GM10266 (cell line): ENCODE measurements around the gene VPS13D.

Experiments used
- DNase-seq: peaks from one replicate; pipeline ENCODE4 v3.0.0; 2012; ENCODE audit errors: extremely low spot score
- CTCF ChIP-seq: IDR thresholded peaks from 2 replicates; pipeline ENCODE4 v1.5.1; 2012; ENCODE audit warnings: mild to moderate bottlenecking, low read depth; ENCODE audit not compliant: control insufficient read depth, insufficient read depth; ENCODE audit errors: missing control alignments

Gene VPS13D

GRCh38 chr1:12272770-12273169 is 42.9 kb downstream of the VPS13D start:
- TF ChIP-seq CTCF: no peak
- DNase-seq: no peak

DNA sequence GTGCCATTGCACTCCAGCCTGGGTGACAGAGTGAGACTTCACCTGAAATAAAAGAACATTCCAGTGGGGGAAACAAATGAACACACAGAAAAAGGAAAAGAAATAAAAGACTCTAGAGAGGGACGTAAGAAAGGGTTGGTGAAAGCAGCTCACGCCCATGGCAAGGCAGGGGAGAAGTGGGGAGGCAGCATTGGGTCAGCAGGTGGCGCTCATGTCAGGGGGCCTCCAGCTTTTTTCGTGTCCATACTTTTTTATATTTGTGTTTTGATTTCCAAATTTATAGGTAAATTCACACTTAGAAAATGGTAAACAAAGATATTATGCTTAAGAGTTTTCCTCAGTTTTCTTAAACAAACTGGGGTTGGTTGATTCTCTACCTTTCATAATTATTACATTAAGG is 45.5 kb downstream of the VPS13D start:
- peak; percentile 15 for DNase-seq
- peak; percentile 52 for TF ChIP-seq CTCF

DNA sequence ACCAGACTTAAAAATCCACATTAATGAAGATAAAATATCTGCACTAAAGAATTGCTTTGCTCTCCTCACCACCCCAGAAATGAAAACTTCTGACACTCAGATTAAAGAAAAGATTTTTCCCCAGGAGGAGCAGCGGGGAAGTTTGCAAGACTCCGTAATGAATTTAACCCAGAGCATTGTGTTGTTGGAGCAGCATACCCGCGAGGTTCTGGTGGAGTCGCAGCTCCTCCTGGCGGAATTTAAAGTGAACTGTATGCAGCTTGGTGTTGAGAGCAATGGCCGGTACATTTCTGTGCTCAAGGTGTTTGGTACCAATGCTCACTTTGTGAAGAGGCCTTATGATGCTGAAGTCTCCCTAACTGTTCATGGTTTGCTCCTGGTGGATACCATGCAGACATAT is 46.4 kb downstream of the VPS13D start:
- peak; percentile 31 for TF ChIP-seq CTCF
- DNase-seq: no peak

DNA sequence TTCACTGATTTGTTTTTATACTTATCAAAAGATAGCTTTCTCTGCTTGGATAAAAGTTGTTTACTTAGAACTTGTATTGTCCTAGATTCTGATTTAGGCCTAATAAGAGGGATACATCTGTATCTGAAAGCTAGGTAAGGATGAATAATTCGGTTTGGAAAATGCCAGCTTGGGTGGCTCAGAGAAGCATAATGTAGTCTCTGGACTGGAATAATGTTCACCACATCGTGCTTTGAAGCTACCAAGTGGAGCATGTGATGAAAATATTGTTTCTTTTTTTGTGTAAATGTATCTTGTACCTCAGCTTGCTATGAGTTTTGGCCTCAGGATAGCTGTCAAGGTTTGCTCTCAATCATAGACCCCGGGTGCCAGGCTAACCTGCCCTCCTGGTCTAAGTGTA is 49.2 kb downstream of the VPS13D start:
- DNase-seq: no peak
- TF ChIP-seq CTCF: no peak

GRCh38 chr1:12279728-12280464 is 50.1 kb downstream of the VPS13D start:
- DNase-seq: no peak
- no peak for TF ChIP-seq CTCF

GRCh38 chr1:12282142-12282541 is 52.3 kb downstream of the VPS13D start:
- no peak for TF ChIP-seq CTCF
- no peak for DNase-seq

- TF ChIP-seq CTCF: no peak
- DNase-seq: no peak
Measured at GRCh38 chr1:12284486-12284885, 54.7 kb downstream of the VPS13D start.
